Activated naive CD8-positive, alpha-beta T cell treated with anti-CD3 and anti-CD28 coated beads, Interleukin-2, amount 10 ng/mL, durations not matched to agents 7 days and 5 days (primary cell): ENCODE measurements around the gene SIKE1. TPM values are rescaled to one million over a fixed set of nuclear protein-coding genes. Genes with fewer than 3 reads are reported as not detected.
"Not testable (repeated sequence)": the region's sequence is repeated elsewhere in the genome, so short reads cannot be mapped to it uniquely, and the experiment has no call there.

Experiments used
- ATAC-seq: fragments of 150-1000 bp; cut with Tn5 transposase; one replicate; pipeline ENCODE4 v1.10.0; 2021; ENCODE audit warnings: low read depth, moderate library complexity
- POLR2A ChIA-PET: fragments of 350-600 bp; sonication (Branson Sonifier 250); formaldehyde crosslinking; loops from one replicate; lab custom pipeline; 2021; ENCODE audit warnings: antibody characterized with exemption; lab: Charles Lee
- DNase-seq: peaks from one replicate; pipeline ENCODE4 v3.0.0; 2021
- H3K27ac Mint-ChIP-seq: one replicate; pipeline ENCODE4 v1.8.0; 2022; ENCODE audit warnings: mild to moderate bottlenecking, mixed read lengths
- H3K27me3 Mint-ChIP-seq: one replicate; pipeline ENCODE4 v1.8.0; 2022; ENCODE audit warnings: mild to moderate bottlenecking, moderate library complexity, mixed read lengths
- H3K36me3 Mint-ChIP-seq: one replicate; pipeline ENCODE4 v1.8.0; 2021; ENCODE audit warnings: mild to moderate bottlenecking, mixed read lengths
- H3K4me1 Mint-ChIP-seq: one replicate; pipeline ENCODE4 v1.8.0; 2021; ENCODE audit warnings: mixed read lengths
- H3K4me3 Mint-ChIP-seq: one replicate; pipeline ENCODE4 v1.8.0; 2022; ENCODE audit warnings: mild to moderate bottlenecking, moderate library complexity, mixed read lengths
- H3K9me3 Mint-ChIP-seq: one replicate; pipeline ENCODE4 v1.8.0; 2021; ENCODE audit warnings: mixed read lengths
- total RNA-seq, 2 experiments: library from RNA; stranded (reverse); gene quantifications; one replicate each; pipeline ENCODE4 v1.2.3, GENCODE V29; 2021

Gene SIKE1
- total RNA-seq, 2 experiments from 2014 or later, result 64.9 to 72.7 TPM

DNA sequence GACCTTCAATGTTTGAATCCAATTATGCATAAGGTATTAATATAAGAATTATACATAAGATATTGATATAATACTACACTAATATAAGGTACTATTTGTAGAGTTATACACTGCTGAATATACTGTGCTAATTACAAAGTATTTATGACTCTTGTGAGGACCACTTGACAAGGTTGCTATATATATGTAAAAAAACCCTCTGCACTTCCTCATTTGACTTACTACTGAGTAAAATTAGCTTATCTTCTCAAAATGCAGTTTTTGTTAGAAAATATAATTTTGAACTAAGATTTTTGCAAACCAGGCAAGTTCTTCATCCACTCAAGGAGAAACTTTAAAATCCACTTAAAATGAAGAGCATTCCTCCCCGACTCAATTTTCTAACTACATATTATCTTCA, 8.5 kb downstream of the SIKE1 start:
- ATAC-seq (no peak), DNase-seq (no peak)
- H3K36me3 Mint-ChIP-seq, result peaks cover 8% of the 10 kb centered on the region
- no peak overlapping the region for H3K4me3 Mint-ChIP-seq
- no peaks in the 10 kb centered on the region for H3K27me3 Mint-ChIP-seq
- POLR2A ChIA-PET, result no interaction called here
- no peak overlapping the region for H3K27ac Mint-ChIP-seq
- H3K4me1 Mint-ChIP-seq, result no peaks in the 10 kb centered on the region
- H3K9me3 Mint-ChIP-seq, result no peaks in the 10 kb centered on the region

GRCh38 chr1:114770989-114771388, 9.5 kb downstream of the SIKE1 start:
- no peak for DNase-seq
- Mint-ChIP-seq H3K4me3 (no peak overlapping the region), H3K9me3 (no peaks in the 10 kb centered on the region), H3K27me3 (no peaks in the 10 kb centered on the region), H3K36me3 (peaks cover 4% of the 10 kb centered on the region), H3K27ac (no peak overlapping the region), H3K4me1 (no peaks in the 10 kb centered on the region)
- ATAC-seq, result no peak
- POLR2A ChIA-PET, result no interaction called here

- DNase-seq (no peak), ATAC-seq (no peak)
- Mint-ChIP-seq H3K9me3 (peaks cover 6% of the 10 kb centered on the region), H3K4me3 (no peak overlapping the region), H3K36me3 (peaks cover 6% of the 10 kb centered on the region), H3K4me1 (no peaks in the 10 kb centered on the region), H3K27me3 (no peaks in the 10 kb centered on the region), H3K27ac (no peak overlapping the region)
- POLR2A ChIA-PET, result no interaction called here
Measured at GRCh38 chr1:114764689-114765088, 15.8 kb downstream of the SIKE1 start.

DNA sequence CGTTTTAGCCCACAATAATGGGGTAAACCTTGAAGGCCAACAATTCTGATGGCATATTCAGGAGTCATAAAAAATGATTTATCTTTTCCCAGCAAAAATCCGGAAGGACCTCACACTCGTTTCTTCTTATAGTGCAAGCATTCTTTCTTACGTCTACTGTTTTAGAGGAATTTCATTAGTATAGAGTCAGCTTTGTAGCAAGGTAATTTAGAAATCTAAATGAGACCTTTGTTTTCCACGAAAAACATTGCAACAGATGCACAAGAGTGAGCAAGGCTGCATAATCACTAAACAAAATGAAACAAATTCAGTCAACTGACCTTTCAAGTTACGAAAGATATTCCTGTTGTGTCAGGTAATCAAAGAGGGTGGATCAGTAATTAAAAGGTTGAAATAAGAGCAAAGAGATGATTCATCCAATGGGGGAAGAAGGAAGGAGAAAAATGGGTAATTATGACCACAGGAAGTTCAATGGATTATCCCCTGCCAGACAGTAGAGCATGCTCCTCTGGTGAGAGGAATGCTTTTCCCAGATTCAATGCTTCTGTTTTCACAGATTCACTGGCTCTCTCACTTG, 22.1 kb downstream of the SIKE1 start:
- H3K36me3 Mint-ChIP-seq, result peaks cover 9% of the 10 kb centered on the region
- no peak for DNase-seq
- peak overlapping the region; percentile 99 for H3K27ac Mint-ChIP-seq
- H3K27me3 Mint-ChIP-seq, result no peaks in the 10 kb centered on the region
- POLR2A ChIA-PET, result interaction anchor here (1.1 to 2.5 kb wide), 3 partner anchors 22 to 416 kb away, joined by 3 to 12 read pairs (median 9); partner anchors contain the start of genes NRAS and SIKE1
- peaks cover 8% of the 10 kb centered on the region for H3K9me3 Mint-ChIP-seq
- peak overlapping the region; percentile 96 for H3K4me3 Mint-ChIP-seq
- peaks cover 41% of the 10 kb centered on the region for H3K4me1 Mint-ChIP-seq
- ATAC-seq, result no peak

DNA sequence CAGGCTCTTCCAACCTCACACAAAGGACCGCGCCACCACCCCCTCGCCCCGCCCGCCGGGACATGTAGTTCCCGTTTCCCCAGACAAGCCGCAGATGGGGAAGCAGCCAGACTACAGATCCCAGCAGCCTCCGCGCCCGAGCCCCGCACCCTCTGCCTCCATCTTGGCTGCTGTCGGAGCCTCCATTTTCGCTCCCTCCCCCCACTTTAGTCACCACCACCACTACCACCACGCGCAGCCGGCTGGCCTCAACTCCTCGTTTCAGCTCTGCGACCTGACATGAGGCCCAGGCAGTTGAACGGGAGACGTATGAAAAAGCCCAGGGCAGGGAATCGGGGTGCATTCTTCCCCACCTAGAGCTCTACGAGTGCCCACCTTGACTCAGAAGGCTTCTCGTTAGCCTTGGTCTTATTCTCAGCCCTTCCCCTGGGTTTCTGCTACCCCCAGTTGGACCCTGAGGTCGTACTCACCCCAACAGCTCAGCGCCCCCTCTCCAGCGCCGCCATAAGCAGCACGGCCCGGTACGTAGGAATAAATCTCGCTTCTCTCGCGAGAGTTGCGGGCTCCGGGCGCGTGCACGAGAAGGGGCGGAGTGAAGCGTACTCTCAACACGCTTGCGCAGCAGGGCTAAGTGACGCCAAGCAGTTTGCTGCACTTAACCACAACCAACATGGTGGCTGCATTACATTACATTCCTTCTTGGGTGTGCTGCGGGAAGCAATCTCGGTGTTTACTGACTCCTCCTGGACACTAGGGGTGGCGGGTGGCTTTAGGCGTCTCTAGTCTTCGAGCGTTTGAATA, 22.8 kb downstream of the SIKE1 start, which contains the start of gene CSDE1:
CSDE1 (minus strand) TSS at position 530 of the 801 bp plus-strand sequence. CDS start 18,094 bp downstream, outside the sequence.
- peaks cover 6% of the 10 kb centered on the region for H3K36me3 Mint-ChIP-seq
- peaks cover 4% of the 10 kb centered on the region for H3K9me3 Mint-ChIP-seq
- ATAC-seq, result peak; percentile 87
- peak; percentile 95 for DNase-seq
- H3K27ac Mint-ChIP-seq, result peak within 1 kb of the TSS; percentile 99
- POLR2A ChIA-PET, result interaction anchor here (0.9 to 2.5 kb wide), 4 partner anchors 13 to 415 kb away, joined by 3 to 12 read pairs (median 6); partner anchors contain the start of genes NRAS and SIKE1
- H3K27me3 Mint-ChIP-seq, result no peaks in the 10 kb centered on the region
- peak within 1 kb of the TSS; percentile 96 for H3K4me3 Mint-ChIP-seq
- H3K4me1 Mint-ChIP-seq, result peaks cover 43% of the 10 kb centered on the region

- peaks cover 49% of the 10 kb centered on the region for H3K4me1 Mint-ChIP-seq
- DNase-seq, result no peak
Measured at GRCh38 chr1:114756949-114757454, 23.5 kb downstream of the SIKE1 start.

GRCh38 chr1:114756009-114756892, 24.2 kb downstream of the SIKE1 start:
- H3K36me3 Mint-ChIP-seq, result peaks cover 14% of the 10 kb centered on the region
- ATAC-seq, result no peak
- no peak for DNase-seq

More at GRCh38 chr1:114756949-114757454, 23.5 kb downstream of the SIKE1 start:
- POLR2A ChIA-PET, result interaction anchor here (0.9 to 2.5 kb wide), 5 partner anchors 12 to 414 kb away, joined by 3 to 12 read pairs (median 7); partner anchors contain the start of genes NRAS and SIKE1
- H3K27ac Mint-ChIP-seq, result peak overlapping the region; percentile 99
- H3K36me3 Mint-ChIP-seq, result peaks cover 12% of the 10 kb centered on the region
- peaks cover 4% of the 10 kb centered on the region for H3K9me3 Mint-ChIP-seq
- ATAC-seq, result peak; percentile 1
- peak overlapping the region; percentile 96 for H3K4me3 Mint-ChIP-seq
- H3K27me3 Mint-ChIP-seq, result no peaks in the 10 kb centered on the region

DNA sequence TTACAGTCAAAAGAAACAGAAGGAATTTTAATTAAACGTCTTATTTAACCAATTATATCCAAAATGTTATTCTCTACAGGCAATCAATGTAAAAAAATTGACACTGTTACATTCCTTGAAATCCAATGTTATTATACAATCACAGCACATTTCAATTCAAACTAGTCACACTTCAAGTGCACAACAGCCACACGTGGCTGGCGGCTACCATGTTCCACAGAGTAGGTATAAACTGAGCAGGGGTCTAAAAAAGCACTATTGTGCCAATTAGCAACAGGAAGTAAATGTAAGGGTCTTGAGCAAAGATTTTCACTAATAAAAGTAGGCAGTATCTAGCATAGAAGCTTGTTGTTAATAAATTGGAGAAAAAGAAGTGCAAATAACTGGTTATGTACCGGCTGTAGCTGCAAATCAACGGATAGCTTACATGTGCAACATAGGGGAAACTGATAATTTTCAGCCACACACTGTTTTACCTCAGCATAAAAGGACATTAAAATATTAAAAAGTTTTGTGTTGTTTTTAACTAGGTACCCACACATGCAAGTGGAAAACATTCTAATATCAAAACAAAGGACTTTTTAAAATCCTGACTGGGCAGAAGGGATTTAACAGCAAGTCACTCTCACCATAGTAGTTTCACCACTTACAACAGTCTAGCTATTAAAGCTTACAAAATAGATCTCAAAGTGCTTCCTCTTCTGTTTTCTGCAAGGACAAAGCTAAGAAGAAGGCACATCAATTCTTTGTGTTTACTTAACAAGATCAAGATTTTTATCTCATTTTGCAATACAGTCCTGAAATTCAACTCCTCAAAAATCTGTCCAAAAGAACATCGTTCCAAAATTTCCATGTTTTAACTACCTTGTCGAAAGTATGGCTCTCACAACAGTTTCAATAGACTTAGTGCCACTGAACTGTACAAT, 25.2 kb downstream of the SIKE1 start:
- ATAC-seq (no peak), DNase-seq (no peak)
- Mint-ChIP-seq H3K27ac (peak overlapping the region; percentile 99), H3K4me3 (peak overlapping the region; percentile 96), H3K9me3 (peaks cover 4% of the 10 kb centered on the region), H3K4me1 (peaks cover 62% of the 10 kb centered on the region), H3K27me3 (no peaks in the 10 kb centered on the region), H3K36me3 (peaks cover 14% of the 10 kb centered on the region)
- POLR2A ChIA-PET, result interaction anchor here (1.0 to 1.5 kb wide), 2 partner anchors 25 to 39 kb away, joined by 4 to 7 read pairs; partner anchors contain the start of genes NRAS and SIKE1

More at GRCh38 chr1:114756009-114756892, 24.2 kb downstream of the SIKE1 start:
- peak overlapping the region; percentile 96 for H3K4me3 Mint-ChIP-seq
- H3K27me3 Mint-ChIP-seq, result no peaks in the 10 kb centered on the region
- POLR2A ChIA-PET, result interaction anchor here (1.0 to 2.5 kb wide), 3 partner anchors 24 to 40 kb away, joined by 4 to 12 read pairs (median 7); partner anchors contain the start of genes NRAS and SIKE1
- peak overlapping the region; percentile 99 for H3K27ac Mint-ChIP-seq
- H3K4me1 Mint-ChIP-seq, result peaks cover 57% of the 10 kb centered on the region
- peaks cover 4% of the 10 kb centered on the region for H3K9me3 Mint-ChIP-seq

- H3K9me3 Mint-ChIP-seq, ATAC-seq, H3K27me3 Mint-ChIP-seq, DNase-seq: not testable (repeated sequence)
- peaks cover 18% of the 10 kb centered on the region for H3K36me3 Mint-ChIP-seq
- peaks cover 73% of the 10 kb centered on the region for H3K4me1 Mint-ChIP-seq
- POLR2A ChIA-PET, result interaction anchor here (0.9 kb wide), 1 partner anchor 37 kb away, joined by 4 read pairs; the partner anchor contains the start of gene NRAS
- peak overlapping the region; percentile 80 for H3K27ac Mint-ChIP-seq
- H3K4me3 Mint-ChIP-seq, result peak overlapping the region; percentile 96
Measured at GRCh38 chr1:114753702-114754101, 26.8 kb downstream of the SIKE1 start.

DNA sequence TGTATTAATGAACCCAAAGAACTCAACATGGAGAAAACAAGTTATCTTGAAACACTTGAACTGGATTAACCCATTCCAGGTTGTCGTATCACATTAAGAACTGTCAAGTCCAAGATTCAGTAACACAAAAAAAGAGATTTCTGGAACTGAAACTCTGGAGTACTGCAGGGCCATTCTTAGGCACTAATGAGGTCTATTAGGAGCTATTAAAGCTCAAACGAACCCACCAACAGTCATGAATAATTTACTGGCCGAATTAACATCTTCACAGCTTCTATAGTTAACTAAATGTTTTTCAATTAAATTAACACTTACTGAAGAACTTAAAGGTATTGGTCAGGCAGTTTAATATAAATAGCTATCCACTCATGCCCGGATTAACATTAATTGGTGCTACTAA, 27.3 kb downstream of the SIKE1 start:
- H3K4me3 Mint-ChIP-seq, result no peak overlapping the region
- H3K4me1 Mint-ChIP-seq, result peaks cover 75% of the 10 kb centered on the region
- ATAC-seq (no peak), DNase-seq (no peak)
- H3K27ac Mint-ChIP-seq, result no peak overlapping the region
- no peaks in the 10 kb centered on the region for H3K9me3 Mint-ChIP-seq
- no peaks in the 10 kb centered on the region for H3K27me3 Mint-ChIP-seq
- POLR2A ChIA-PET, result no interaction called here
- peaks cover 23% of the 10 kb centered on the region for H3K36me3 Mint-ChIP-seq

GRCh38 chr1:114750780-114751179, 29.7 kb downstream of the SIKE1 start:
- H3K27ac Mint-ChIP-seq, result no peak overlapping the region
- POLR2A ChIA-PET, result no interaction called here
- DNase-seq, result no peak
- H3K9me3 Mint-ChIP-seq, result no peaks in the 10 kb centered on the region
- no peaks in the 10 kb centered on the region for H3K27me3 Mint-ChIP-seq
- H3K4me1 Mint-ChIP-seq, result peaks cover 73% of the 10 kb centered on the region
- no peak for ATAC-seq
- H3K36me3 Mint-ChIP-seq, result peaks cover 22% of the 10 kb centered on the region
- H3K4me3 Mint-ChIP-seq, result peak overlapping the region; percentile 10
